SIG-M5 (cell line): ENCODE measurements around the gene PPIC.

Source experiments
- DNase-seq: peaks from one replicate; lab custom pipeline; 2025; lab: John Stamatoyannopoulos, UW

The PPIC gene

GRCh38 chr5:123036391-123037103, at the start of gene PPIC:
Gene PPIC (minus strand): TSS chr5:123036725. CDS start chr5:123036625, 100 bp downstream.
- DNase-seq = no peak

- no peak for DNase-seq
Observed at GRCh38 chr5:123085638-123086286, 49.2 kb upstream of the PPIC start.

GRCh38 chr5:123084730-123085605, 48.4 kb upstream of the PPIC start:
- DNase-seq = no peak

GRCh38 chr5:123083298-123083697, 46.8 kb upstream of the PPIC start:
- no peak for DNase-seq

- no peak for DNase-seq
Observed at GRCh38 chr5:123080215-123080614, 43.7 kb upstream of the PPIC start.

- DNase-seq = no peak
Observed at GRCh38 chr5:123075521-123076163, 39.1 kb upstream of the PPIC start.

GRCh38 chr5:123068368-123068938, 31.9 kb upstream of the PPIC start:
- DNase-seq = no peak

- DNase-seq = no peak
Observed at GRCh38 chr5:123066016-123066415, 29.5 kb upstream of the PPIC start.

GRCh38 chr5:123059455-123059854, 22.9 kb upstream of the PPIC start:
- DNase-seq = no peak

- DNase-seq = no peak
Observed at GRCh38 chr5:123051206-123051605, 14.7 kb upstream of the PPIC start.

- no peak for DNase-seq
Observed at GRCh38 chr5:123047706-123048105, 11.2 kb upstream of the PPIC start.

GRCh38 chr5:123046222-123046621, 9.7 kb upstream of the PPIC start:
- no peak for DNase-seq

- DNase-seq = no peak
Observed at GRCh38 chr5:123044926-123045617, 8.5 kb upstream of the PPIC start.

GRCh38 chr5:123039673-123040072, 3.1 kb upstream of the PPIC start:
- DNase-seq = no peak

GRCh38 chr5:123037104-123037418, 536 bp upstream of the PPIC start:
- DNase-seq = no peak

- no peak for DNase-seq
Observed at GRCh38 chr5:123035918-123036390, 571 bp downstream of the PPIC start.

GRCh38 chr5:123035360-123035917, 1.1 kb downstream of the PPIC start:
- no peak for DNase-seq

GRCh38 chr5:123033157-123033671, 3.3 kb downstream of the PPIC start:
- DNase-seq = no peak

GRCh38 chr5:123028222-123028621, 8.3 kb downstream of the PPIC start:
- DNase-seq = no peak

- DNase-seq = no peak
Observed at GRCh38 chr5:123014689-123015088, 21.8 kb downstream of the PPIC start.

- DNase-seq = no peak
Observed at GRCh38 chr5:123012321-123012720, 24.2 kb downstream of the PPIC start.
